PFSK-1 (cell line): ENCODE data around the gene GRWD1. TPM values are rescaled to one million over a fixed set of nuclear protein-coding genes. Genes with fewer than 3 reads are reported as not detected.

Source experiments
- FOXP2 ChIP-seq: optimal IDR thresholded peaks from 2 replicates; pipeline ENCODE3; 2011; ENCODE audit warnings: borderline replicate concordance, control low read depth, inconsistent platforms; ENCODE audit not compliant: insufficient read depth; ENCODE audit errors: extremely low read length, extremely low read depth
- POLR2AphosphoS5 ChIP-seq: IDR thresholded peaks from 2 replicates; pipeline ENCODE4 v1.6.1; 2012; ENCODE audit warnings: low read depth, mild to moderate bottlenecking, control low read depth, low read length, moderate library complexity
- REST ChIP-seq, 2 experiments: IDR thresholded peaks; 2 replicates each; pipeline versions ENCODE4 v1.6.1 to v1.8.0; 2011 to 2012; ENCODE audit warnings: low read depth in 2 of 2, low read length in 2 of 2, control low read depth in 1 of 2, inconsistent platforms in 1 of 2, mild to moderate bottlenecking in 1 of 2, moderate library complexity in 1 of 2; ENCODE audit not compliant: insufficient read depth in 1 of 2
- SIN3A ChIP-seq: IDR thresholded peaks from 2 replicates; pipeline ENCODE4 v1.6.1; 2012; ENCODE audit warnings: mild to moderate bottlenecking, low read length, moderate library complexity, borderline replicate concordance; ENCODE audit not compliant: insufficient read depth
- TAF1 ChIP-seq: IDR thresholded peaks from 2 replicates; pipeline ENCODE4 v1.6.1; 2012; ENCODE audit warnings: low read length, control low read depth, borderline replicate concordance; ENCODE audit not compliant: insufficient read depth
- polyA plus RNA-seq: library from polyadenylated mRNA; unstranded; fragments of >200 nt; gene quantifications from one replicate; pipeline ENCODE4 v1.2.1, GENCODE V29; 2012; ENCODE audit warnings: low read depth, missing spikeins; ENCODE audit not compliant: insufficient read length

GRWD1 gene
- 54.2 TPM for polyA plus RNA-seq

- TF ChIP-seq POLR2AphosphoS5 (peak; percentile 77), FOXP2 (peak; percentile 36), SIN3A (peak; percentile 54; the same call in 1 of the 2 replicates), TAF1 (peak; percentile 63; the same call in 1 of the 2 replicates), REST (IDR thresholded peaks at IDR 0.05; ENCODE audit: insufficient read depth in 1 of 2, low read depth in 2 of 2, low read length in 2 of 2) (0 out of 4 replicates have a peak, but pooled peaks have one; percentile 14 to 18)
Observed at GRCh38 chr19:48445606-48446481, at the start of gene GRWD1. Gene GRWD1 (plus strand): TSS chr19:48445983. CDS start chr19:48446006, 23 bp downstream.

GRCh38 chr19:48396016-48396823, 49.6 kb upstream of the GRWD1 start:
- no peak for TF ChIP-seq REST (IDR thresholded peaks at IDR 0.05; ENCODE audit: insufficient read depth in 1 of 2, low read depth in 2 of 2, low read length in 2 of 2)
- TF ChIP-seq POLR2AphosphoS5 = no peak
- no peak for TF ChIP-seq FOXP2
- no peak for TF ChIP-seq TAF1
- TF ChIP-seq SIN3A = no peak

DNA sequence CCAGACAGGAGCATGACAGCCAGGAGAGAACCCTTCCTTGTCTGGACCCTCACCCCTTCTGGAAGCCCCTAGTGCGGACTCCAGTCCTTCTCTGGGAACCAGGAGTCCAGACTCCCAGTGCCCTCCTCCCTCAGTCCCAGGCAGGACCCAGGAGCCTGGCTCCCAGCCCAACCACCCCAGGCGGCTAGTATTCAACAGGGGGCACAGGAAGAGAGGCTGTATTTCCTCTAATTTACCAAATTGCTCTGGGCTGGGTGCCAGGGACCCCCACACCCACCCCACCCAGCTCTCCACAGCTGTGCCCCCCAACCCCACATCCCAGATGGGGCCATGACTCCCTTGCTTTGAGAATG, 49.0 kb upstream of the GRWD1 start:
- TF ChIP-seq POLR2AphosphoS5 = no peak
- no peak for TF ChIP-seq TAF1
- no peak for TF ChIP-seq REST (IDR thresholded peaks at IDR 0.05; ENCODE audit: insufficient read depth in 1 of 2, low read depth in 2 of 2, low read length in 2 of 2)
- no peak for TF ChIP-seq FOXP2
- no peak for TF ChIP-seq SIN3A

GRCh38 chr19:48397263-48398101, 48.3 kb upstream of the GRWD1 start:
- TF ChIP-seq REST (IDR thresholded peaks at IDR 0.05; ENCODE audit: insufficient read depth in 1 of 2, low read depth in 2 of 2, low read length in 2 of 2) (0 out of 4 replicates have a peak, but pooled peaks of 1 of the 2 experiments have one; percentile 19), POLR2AphosphoS5 (no peak), SIN3A (no peak)
